IMR-90 (cell line): ENCODE data around the gene GRID1. TPM values are rescaled to one million over a fixed set of nuclear protein-coding genes. Genes with fewer than 3 reads are reported as not detected.

Source experiments
- ATAC-seq: fragments of 200-7000 bp; cut with Tn5 transposase; 2 replicates; pipeline ENCODE4 v1.9.1; 2020; ENCODE audit warnings: low read depth, mild to moderate bottlenecking, moderate library complexity
- BruUV-seq: library from RNA; stranded (reverse); fragments of 400-500 nt; replicated peaks from 2 replicates; lab custom pipeline; 2021; lab: Mats Ljungman, UMichigan
- CTCF ChIA-PET: fragments of 300-600 bp; formaldehyde crosslinking; extraction: SDS; loops from one replicate; lab custom pipeline; 2021; ENCODE audit warnings: antibody characterized with exemption; lab: Yijun Ruan, JAX
- POLR2A ChIA-PET: fragments of 300-600 bp; sonication (Branson Sonifier 250); formaldehyde crosslinking; loops from one replicate; lab custom pipeline; 2022; ENCODE audit warnings: antibody characterized with exemption; ENCODE audit not compliant: unreplicated experiment; lab: Charles Lee
- DNase-seq: peaks from one replicate; pipeline ENCODE4 v3.0.0; 2013
- H2AFZ ChIP-seq: replicated peaks from 2 replicates; pipeline ENCODE3; 2013; ENCODE audit warnings: low read length, mild to moderate bottlenecking; ENCODE audit not compliant: poor library complexity
- H2AK5ac ChIP-seq: 2 replicates; pipeline ENCODE4 v1.6.1; 2013; ENCODE audit warnings: low read depth, low read length, inconsistent platforms
- H2AK9ac ChIP-seq: replicated peaks from 2 replicates; pipeline ENCODE3; 2013; ENCODE audit warnings: mild to moderate bottlenecking, low read depth, low read length, moderate library complexity; ENCODE audit not compliant: poor library complexity
- H2BK120ac ChIP-seq: 2 replicates; pipeline ENCODE4 v1.6.1; 2013; ENCODE audit warnings: low read depth, low read length, inconsistent platforms
- H2BK15ac ChIP-seq: 3 replicates; pipeline ENCODE4 v1.6.1; 2013; ENCODE audit warnings: low read depth, low read length, inconsistent platforms
- H2BK20ac ChIP-seq: 2 replicates; pipeline ENCODE4 v1.6.1; 2013; ENCODE audit warnings: low read depth, mild to moderate bottlenecking, inconsistent platforms, low read length, moderate library complexity
- H2BK5ac ChIP-seq: 2 replicates; pipeline ENCODE4 v1.6.1; 2013; ENCODE audit warnings: mild to moderate bottlenecking, low read depth, low read length, inconsistent platforms; ENCODE audit not compliant: poor library complexity, severe bottlenecking
- H3K14ac ChIP-seq: replicated peaks from 2 replicates; pipeline ENCODE4 v1.6.1; 2013; ENCODE audit warnings: low read depth, low read length, inconsistent platforms
- H3K18ac ChIP-seq: 2 replicates; pipeline ENCODE4 v1.6.1; 2013; ENCODE audit warnings: low read depth, low read length, control low read depth
- H3K23ac ChIP-seq: 2 replicates; pipeline ENCODE4 v1.6.1; 2013; ENCODE audit warnings: low read depth, low read length, inconsistent platforms
- H3K27ac ChIP-seq: 2 replicates; pipeline ENCODE4 v1.5.1; 2013; ENCODE audit warnings: mild to moderate bottlenecking, control low read depth, low read length; ENCODE audit not compliant: insufficient read depth
- H3K27me3 ChIP-seq: 2 replicates; pipeline ENCODE4 v1.6.1; 2013; ENCODE audit warnings: low read length; ENCODE audit not compliant: control insufficient read depth, insufficient read depth
- H3K36me3 ChIP-seq: 2 replicates; pipeline ENCODE4 v1.6.1; 2013; ENCODE audit warnings: low read length, mixed read lengths; ENCODE audit not compliant: control insufficient read depth, insufficient read depth
- H3K4ac ChIP-seq: 2 replicates; pipeline ENCODE4 v1.6.1; 2013; ENCODE audit warnings: low read depth, low read length, inconsistent platforms
- H3K4me1 ChIP-seq: 2 replicates; pipeline ENCODE4 v1.6.1; 2013; ENCODE audit warnings: low read length, mixed read lengths; ENCODE audit not compliant: control insufficient read depth, insufficient read depth
- H3K4me2 ChIP-seq: 2 replicates; pipeline ENCODE4 v1.6.1; 2013; ENCODE audit warnings: low read depth, mild to moderate bottlenecking, control low read depth, low read length, moderate library complexity
- H3K4me3 ChIP-seq: 2 replicates; pipeline ENCODE4 v1.5.1; 2013; ENCODE audit warnings: low read depth, mild to moderate bottlenecking, control low read depth, low read length, moderate library complexity; ENCODE audit not compliant: insufficient read depth
- H3K56ac ChIP-seq: 2 replicates; pipeline ENCODE4 v1.6.1; 2013; ENCODE audit warnings: low read length, inconsistent platforms; ENCODE audit not compliant: insufficient read depth; ENCODE audit errors: extremely low read depth
- H3K79me1 ChIP-seq, 2 experiments: 2 replicates each; pipeline ENCODE4 v1.6.1; 2013; ENCODE audit warnings: low read length in 2 of 2, inconsistent platforms in 1 of 2, low read depth in 1 of 2
- H3K9ac ChIP-seq: 2 replicates; pipeline ENCODE4 v1.6.1; 2013; ENCODE audit warnings: low read depth, low read length, control low read depth
- H3K9me1 ChIP-seq: 2 replicates; pipeline ENCODE4 v1.6.1; 2013; ENCODE audit warnings: low read length, inconsistent platforms; ENCODE audit not compliant: insufficient read depth
- H3K9me3 ChIP-seq: 2 replicates; pipeline ENCODE4 v1.6.1; 2013; ENCODE audit warnings: low read length; ENCODE audit not compliant: control insufficient read depth, insufficient read depth
- H4K20me1 ChIP-seq: 2 replicates; pipeline ENCODE4 v1.6.1; 2013; ENCODE audit warnings: low read length, inconsistent platforms; ENCODE audit not compliant: insufficient read depth
- H4K5ac ChIP-seq: 2 replicates; pipeline ENCODE4 v1.6.1; 2013; ENCODE audit warnings: mild to moderate bottlenecking, low read depth, low read length, control low read depth
- H4K8ac ChIP-seq, 2 experiments: 2 replicates each; pipeline ENCODE4 v1.6.1; 2013; ENCODE audit warnings: low read depth in 2 of 2, low read length in 2 of 2, control low read depth in 1 of 2, inconsistent platforms in 1 of 2
- H4K91ac ChIP-seq: 2 replicates; pipeline ENCODE4 v1.6.1; 2013; ENCODE audit warnings: low read depth, low read length, inconsistent platforms; ENCODE audit not compliant: insufficient read depth
- MAFK ChIP-seq: IDR thresholded peaks from 2 replicates; pipeline ENCODE4 v1.6.1; 2012; ENCODE audit warnings: low read depth, low read length, improper control_type of control experiment
- NFE2L2 ChIP-seq: fragments of 150-350 bp; IDR thresholded peaks from 2 replicates; pipeline ENCODE4 v1.6.1; 2016; ENCODE audit warnings: low read depth, mild to moderate bottlenecking, low read length
- USF2 ChIP-seq: fragments of 150-350 bp; IDR thresholded peaks from 2 replicates; pipeline ENCODE4 v1.6.1; 2017; ENCODE audit warnings: mild to moderate bottlenecking, antibody characterized with exemption, low read length, low read depth
- WGBS, 2 experiments: methylation state at CpG; one replicate each; pipeline versions ENCODE4 v1.1.5 to v1.1.7; 2013; ENCODE audit warnings: missing lambda C conversion rate in 2 of 2; ENCODE audit not compliant: insufficient read length in 1 of 2; ENCODE audit errors: extremely low coverage in 2 of 2; 5-methylcytosine and 5-hydroxymethylcytosine counted together
- dilution Hi-C: fragments of 300-500 bp; cut with HindIII; formaldehyde crosslinking; loops from one replicate; pipeline ENCODE4 v1.14.3; 2018; ENCODE audit warnings: low sequenced_read_pairs; ENCODE audit not compliant: unreplicated experiment
- in situ Hi-C: fragments of 300-500 bp; cut with MboI; formaldehyde crosslinking; loops from 3 replicates; pipeline ENCODE4 v1.14.3; 2019; ENCODE audit warnings: low sequenced_read_pairs, inconsistent platforms, mixed read lengths
- intact Hi-C: fragments of 100-400 bp; cut with micrococcal nuclease; formaldehyde crosslinking; loops from 2 replicates; pipeline ENCODE4 v1.10.0; 2022
- polyA plus RNA-seq, 3 experiments: library from polyadenylated mRNA; depleted of rRNA; stranded (reverse); fragments of >200 nt; gene quantifications; 2 replicates each; pipeline ENCODE4 v1.2.3, GENCODE V29; 2012; ENCODE audit warnings: low replicate concordance in 1 of 3
- total RNA-seq: library from RNA; depleted of rRNA; stranded (reverse); fragments of >200 nt; gene quantifications from 2 replicates; pipeline ENCODE4 v1.2.3, GENCODE V29; 2012

Gene GRID1
- total and polyA plus RNA-seq, 2 of the 4 experiments (the other 2 are of a cell fraction) = not detected

GRCh38 chr10:86327954-86328725 is 38.5 kb downstream of the GRID1 start:
- Histone ChIP-seq H3K23ac (no peak overlapping the region), H2AFZ (no peak overlapping the region), H3K9me3 (no peaks in the 10 kb centered on the region), H3K4me3 (no peak overlapping the region), H3K79me1 (no peaks in the 10 kb centered on the region), H2BK5ac (no peak overlapping the region), H2AK5ac (no peak overlapping the region), H3K4ac (no peak overlapping the region), H4K5ac (no peak overlapping the region), H3K27me3 (no peaks in the 10 kb centered on the region; the same call in 1 of the 2 replicates), H2BK120ac (no peak overlapping the region), H4K91ac (no peak overlapping the region), H3K36me3 (no peaks in the 10 kb centered on the region), H3K18ac (no peak overlapping the region), H4K8ac (no peak overlapping the region), H3K56ac (no peak overlapping the region), H2BK20ac (no peak overlapping the region), H2BK15ac (no peak overlapping the region), H2AK9ac (no peak overlapping the region), H3K9me1 (no peaks in the 10 kb centered on the region), H3K9ac (no peak overlapping the region), H3K4me2 (no peak overlapping the region), H3K14ac (no peak overlapping the region), H3K4me1 (no peaks in the 10 kb centered on the region), H3K27ac (no peak overlapping the region), H4K20me1 (no peaks in the 10 kb centered on the region)
- 50% methylated on average over 3 of the region's 7 CpGs; no CpG with 5 or more reads in 1 of the 2 experiments for WGBS, 2 experiments
- POLR2A ChIA-PET = no interaction called here
- TF ChIP-seq USF2 (no peak), MAFK (peak; percentile 73), NFE2L2 (no peak)
- no peak for ATAC-seq
- DNase-seq = no peak
- CTCF ChIA-PET = interaction anchor here (0.7 kb wide), 1 partner anchor 21 kb away, joined by 3 read pairs; no protein-coding TSS in a partner anchor
- in situ Hi-C loops (no loop called here), dilution Hi-C loops (no loop called here), intact Hi-C loops (no loop called here)
- no TSS peak for BruUV-seq
